TTC549 (cell line): Measurements from ENCODE around the gene ECSIT.
"Not testable (repeated sequence)": the region's sequence is repeated elsewhere in the genome, so short reads cannot be mapped to it uniquely, and the experiment has no call there.

Source experiments
- FAIRE-seq: peaks from 2 replicates; lab custom pipeline; 2012; peaks lifted over from hg19 to GRCh38; lab: Jason Lieb, UNC

ECSIT gene, protein sequence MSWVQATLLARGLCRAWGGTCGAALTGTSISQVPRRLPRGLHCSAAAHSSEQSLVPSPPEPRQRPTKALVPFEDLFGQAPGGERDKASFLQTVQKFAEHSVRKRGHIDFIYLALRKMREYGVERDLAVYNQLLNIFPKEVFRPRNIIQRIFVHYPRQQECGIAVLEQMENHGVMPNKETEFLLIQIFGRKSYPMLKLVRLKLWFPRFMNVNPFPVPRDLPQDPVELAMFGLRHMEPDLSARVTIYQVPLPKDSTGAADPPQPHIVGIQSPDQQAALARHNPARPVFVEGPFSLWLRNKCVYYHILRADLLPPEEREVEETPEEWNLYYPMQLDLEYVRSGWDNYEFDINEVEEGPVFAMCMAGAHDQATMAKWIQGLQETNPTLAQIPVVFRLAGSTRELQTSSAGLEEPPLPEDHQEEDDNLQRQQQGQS

DNA sequence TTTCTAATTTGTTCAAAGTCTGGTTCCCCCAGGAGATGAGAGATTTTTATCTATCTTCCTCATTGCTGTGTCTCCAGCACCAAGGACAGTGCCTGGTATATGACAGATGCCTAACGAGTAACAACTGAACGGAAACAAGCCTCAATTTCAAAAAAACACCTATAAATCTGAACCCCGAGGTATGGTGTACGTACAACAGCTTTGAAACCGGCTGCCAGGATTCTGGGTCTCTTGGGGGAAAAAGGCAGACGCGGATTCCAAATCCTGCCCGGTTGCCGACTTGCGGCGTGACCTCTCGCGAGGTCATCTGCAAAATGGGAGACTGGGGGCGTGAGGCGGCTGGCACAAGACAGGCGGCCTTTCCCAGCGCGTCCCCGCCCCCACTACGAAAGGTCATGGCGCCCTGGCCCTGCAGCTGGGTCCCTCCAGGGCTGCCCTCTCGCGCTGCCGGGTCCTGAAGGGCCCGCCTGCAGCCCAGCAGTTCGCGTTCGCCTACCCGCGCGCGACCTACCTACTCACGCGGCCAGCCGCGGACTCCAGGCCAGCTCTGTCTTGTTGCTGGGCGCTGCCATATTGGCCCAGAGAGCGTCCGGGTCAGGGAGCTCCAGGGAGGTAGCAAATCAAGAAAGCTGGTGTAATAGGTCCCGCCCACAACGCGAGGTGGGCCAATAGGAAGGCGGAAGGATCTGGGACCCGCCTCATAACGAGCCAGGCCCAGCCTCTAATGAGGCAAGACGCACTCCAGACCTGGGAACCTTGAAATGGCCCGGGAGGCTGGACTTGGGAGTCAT is at the start of gene ECSIT:
ECSIT (minus strand) TSS at position 584 of the 791 bp plus-strand sequence. CDS start 9,964 bp downstream, outside the sequence.
- FAIRE-seq, result peak; percentile 93

DNA sequence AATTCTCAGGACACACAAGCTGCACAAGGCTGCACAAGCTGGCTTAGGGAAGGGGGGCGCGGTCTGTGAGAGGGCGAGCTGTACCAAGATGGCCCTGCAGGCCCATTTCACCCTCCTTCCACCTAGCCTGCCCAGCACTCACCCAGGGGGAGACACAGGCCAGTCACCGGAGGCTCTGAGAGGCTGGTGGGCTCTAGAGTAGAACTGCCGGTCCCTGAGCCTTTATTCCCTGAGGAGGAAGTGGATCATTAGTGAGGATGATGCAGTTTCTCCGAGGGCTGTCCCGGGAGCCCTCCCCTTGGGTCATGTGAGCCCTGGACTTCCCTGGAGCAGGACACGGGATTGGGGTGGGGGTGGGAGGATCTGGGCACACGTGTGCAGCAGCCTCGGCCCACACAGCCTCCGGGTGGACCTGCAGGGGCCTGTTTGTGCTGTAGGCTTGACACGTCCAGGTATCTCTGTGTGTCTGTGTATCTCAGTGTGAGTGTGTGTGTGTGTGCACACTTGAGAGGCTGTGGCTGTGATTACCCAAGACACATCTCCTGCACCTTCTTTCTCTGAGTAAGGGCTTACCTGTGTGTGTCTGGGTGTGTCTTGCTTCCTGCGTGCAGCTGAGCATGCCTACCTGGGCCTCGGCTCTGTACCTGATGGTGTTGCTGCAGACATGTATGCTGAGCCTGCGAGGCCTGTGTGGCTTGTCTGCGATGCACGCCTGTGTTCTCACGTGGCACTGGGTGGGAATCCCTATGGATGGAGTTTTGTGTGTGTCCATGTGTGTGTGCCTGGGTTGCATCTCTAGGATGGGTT is 48.7 kb upstream of the ECSIT start, which contains the start of gene ACP5:
ACP5 (minus strand) TSS at position 195 of the 807 bp plus-strand sequence. CDS start 328 bp downstream, outside the sequence.
- FAIRE-seq, result no peak

DNA sequence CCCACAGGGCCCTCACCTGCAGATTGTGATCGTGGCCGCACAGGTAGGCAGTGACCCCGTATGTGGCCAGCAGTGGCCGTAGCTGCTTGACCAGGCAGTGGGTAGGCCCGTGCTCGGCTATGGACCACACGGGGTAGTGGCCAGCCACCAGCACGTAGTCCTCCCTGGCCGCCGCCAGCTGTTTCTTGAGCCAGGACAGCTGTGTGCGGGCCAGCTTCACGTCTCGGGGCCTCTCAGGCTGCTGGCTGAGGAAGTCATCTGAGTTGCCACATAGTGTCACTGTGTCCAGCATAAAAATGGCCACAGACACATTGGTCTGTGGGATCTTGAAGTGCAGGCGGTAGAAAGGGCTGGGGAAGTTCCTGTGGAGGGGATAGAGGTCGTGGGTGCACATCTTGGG is 47.3 kb upstream of the ECSIT start:
- FAIRE-seq, result no peak

DNA sequence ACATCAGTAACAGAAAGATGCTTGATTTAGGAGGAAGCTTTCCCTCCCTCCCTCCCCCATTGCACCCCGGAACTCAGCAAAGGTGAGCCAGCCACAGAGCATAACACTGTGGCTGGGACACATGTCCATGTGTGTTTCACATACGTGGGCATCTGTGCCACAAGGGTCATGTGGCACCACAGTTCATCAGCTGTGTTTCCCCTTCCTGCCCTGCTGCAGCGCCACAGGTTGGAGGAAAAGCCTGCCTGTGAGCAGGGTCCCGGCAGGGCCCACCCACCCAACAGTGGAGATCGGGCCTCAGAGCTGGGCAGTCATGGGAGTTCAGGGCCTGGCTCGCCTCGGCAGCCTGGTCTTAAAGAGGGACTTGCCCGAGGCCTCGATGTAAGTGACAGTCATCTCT is 45.8 kb upstream of the ECSIT start:
- FAIRE-seq, result no peak

DNA sequence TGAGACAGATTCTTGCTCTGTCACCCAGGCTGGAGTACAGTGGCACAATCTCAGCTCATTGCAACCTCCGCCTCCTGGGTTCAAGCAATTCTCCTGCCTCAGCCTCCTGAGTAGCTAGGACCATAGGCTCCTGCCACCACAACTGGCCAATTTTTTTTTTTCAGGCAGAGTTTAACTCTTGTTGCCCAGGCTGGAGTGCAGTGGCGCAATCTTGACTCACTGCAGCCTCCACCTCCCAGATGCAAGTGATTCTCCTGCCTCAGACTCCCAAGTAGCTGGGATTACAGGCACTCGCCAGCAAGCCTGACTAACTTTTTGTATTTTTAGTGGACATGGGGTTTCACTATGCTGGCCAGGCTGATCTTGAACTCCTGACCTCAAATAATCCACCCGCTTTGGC is 44.8 kb upstream of the ECSIT start:
- not testable (repeated sequence) for FAIRE-seq

DNA sequence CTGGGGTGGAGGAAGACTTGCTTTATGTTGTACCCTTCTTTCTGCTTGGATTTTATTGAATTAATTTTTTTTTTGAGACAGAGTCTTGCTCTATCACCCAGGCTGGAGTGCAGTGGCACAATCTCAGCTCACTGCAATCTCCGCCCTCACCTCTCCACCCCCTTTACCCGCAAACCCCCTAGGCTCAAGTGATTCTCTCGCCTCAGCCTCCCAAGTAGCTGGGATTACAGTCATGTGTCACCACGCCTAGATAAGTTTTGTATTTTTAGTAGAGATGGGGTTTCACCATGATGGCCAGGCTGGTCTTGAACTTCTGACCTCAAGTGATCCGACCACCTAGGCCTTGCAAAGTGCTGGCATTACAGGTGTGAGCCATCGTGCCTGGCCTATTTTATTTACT is 44.4 kb upstream of the ECSIT start:
- FAIRE-seq, result not testable (repeated sequence)

DNA sequence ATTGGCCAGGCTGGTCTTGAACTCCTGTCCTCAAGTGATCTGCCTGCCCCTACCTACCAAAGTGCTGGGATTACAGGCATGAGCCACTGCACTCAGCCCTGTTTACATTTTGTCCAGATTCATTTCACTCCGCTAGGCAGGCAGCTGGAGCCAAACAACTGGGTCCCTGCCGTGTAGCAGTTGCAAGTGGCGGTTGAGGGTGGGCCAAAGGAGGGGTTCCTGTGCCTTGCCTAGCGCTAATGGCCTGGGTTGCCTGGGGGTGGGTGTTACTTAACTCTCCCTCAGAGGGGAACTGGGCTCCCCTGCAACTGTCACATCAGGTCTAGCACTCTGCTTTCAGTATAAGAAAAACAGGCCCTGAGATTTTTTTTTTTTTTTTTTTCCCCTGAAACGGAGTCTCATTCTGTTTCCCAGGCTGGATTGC is 41.1 kb upstream of the ECSIT start:
- FAIRE-seq, result no peak

DNA sequence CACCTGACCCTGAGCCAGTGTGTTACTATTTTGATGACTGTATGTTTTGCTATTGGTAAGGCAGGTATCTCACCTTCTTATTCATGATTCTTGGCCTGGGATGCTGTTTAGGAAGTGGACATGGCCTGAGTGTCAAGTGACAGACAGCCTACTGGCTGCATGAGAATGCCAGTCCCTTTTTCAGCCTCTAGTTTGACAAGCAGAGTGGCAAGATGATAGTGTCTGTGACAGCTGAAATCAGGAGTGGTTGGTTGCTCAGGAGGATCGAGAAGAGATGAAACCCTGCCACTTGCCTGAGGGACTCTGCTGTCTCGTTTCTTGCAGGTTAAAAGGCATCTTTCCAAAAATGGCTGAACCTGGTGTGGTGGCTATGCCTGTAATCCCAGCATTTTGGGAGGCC is 37.2 kb upstream of the ECSIT start:
- FAIRE-seq, result no peak

DNA sequence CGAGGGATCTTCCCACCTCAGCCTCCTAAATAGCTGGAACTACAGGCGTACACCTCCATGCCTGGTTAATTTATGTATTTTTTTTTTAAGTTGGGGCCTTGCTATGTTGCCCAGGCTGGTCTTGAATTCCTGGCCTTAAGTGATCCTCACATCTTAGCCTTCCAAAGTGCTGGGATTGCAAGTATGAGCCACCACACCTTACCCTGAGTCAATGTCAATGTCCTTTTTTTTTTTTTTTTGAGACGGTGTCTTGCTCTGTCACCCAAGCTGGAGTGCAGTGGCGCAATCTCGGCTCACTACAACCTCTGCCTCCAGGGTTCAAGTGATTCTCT is 36.7 kb upstream of the ECSIT start:
- FAIRE-seq, result not testable (repeated sequence)

DNA sequence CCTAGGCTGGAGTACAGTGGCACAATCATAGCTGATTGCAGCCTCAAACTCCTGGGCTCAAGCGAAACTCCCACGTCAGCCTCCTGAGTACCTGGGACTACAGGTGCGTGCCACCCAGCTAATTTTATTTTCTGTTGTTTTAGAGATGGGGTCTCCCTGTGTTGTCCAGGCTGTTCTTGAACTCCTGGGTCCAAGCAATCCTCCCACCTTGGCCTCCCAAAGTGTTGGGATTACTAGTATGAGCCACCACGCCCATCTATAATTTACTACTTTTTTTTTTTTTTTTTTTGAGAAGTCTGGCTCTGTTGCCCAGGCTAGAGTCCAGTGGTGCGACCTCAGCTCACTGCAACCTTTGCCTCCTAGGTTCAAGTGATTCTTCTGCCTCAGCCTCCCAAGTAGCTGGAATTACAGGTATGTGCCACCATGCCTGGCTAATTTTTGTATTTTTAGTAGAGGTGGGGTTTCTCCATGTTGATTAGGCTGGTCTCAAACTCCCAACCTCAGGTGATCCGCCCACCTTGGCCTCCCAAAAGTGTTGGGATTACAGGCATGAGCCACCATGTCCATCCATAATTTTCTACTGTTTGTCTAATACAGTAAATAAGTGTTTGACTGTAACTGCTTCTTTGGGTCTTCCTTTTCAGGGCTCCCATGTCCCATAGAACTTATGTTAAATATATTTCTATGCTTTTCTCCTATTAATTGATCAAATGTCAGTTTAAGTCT is 35.3 kb upstream of the ECSIT start:
- FAIRE-seq, result not testable (repeated sequence)

DNA sequence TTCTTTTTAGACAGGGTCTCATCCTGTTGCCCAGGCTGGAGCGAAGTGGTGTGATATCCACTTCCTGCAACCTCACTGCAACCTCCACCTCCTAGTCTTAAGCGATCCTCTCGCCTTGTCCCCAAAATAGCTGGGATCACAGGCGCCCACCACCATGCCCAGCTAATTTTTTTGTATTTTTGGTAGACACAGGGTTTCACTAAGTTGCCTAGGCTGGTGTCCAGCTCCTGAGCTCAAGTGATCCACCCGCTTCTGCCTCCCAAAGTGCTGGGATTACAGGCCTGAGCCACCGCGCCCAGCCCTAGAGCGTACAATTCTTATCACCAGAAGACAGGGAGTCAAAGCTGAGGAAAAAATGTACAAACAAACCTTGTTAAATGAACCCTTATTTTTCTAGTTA is 34.6 kb upstream of the ECSIT start:
- FAIRE-seq, result no peak

DNA sequence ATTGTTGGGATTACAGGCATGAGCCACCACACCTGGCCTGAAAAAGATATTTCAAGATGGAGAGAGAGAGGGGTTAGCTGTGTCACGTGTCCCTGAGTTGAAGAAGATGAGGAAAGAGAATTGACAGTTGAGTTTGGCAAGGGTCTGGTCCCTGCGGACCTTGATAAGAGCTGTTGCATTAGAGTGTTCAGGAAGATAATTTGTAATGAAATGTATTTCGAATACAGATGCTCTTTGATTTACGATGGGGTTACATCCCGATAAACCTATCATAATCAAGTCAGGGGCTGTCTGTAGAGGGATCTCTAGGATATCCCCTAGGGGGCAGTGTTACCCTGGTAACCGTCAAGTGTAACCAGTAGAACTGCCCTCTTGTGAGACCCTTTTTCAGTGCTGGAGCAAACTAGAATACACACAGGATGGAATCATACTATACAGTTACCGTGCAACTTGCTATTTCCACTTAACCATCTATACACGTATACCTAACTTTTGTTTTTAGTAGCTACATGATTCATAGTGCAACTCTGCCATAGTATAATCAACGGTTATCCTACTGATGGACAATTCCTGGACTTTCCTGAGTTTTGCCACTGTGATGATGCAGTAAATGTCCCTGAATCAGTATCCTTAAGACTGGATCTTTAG is 31.6 kb upstream of the ECSIT start:
- no peak for FAIRE-seq

DNA sequence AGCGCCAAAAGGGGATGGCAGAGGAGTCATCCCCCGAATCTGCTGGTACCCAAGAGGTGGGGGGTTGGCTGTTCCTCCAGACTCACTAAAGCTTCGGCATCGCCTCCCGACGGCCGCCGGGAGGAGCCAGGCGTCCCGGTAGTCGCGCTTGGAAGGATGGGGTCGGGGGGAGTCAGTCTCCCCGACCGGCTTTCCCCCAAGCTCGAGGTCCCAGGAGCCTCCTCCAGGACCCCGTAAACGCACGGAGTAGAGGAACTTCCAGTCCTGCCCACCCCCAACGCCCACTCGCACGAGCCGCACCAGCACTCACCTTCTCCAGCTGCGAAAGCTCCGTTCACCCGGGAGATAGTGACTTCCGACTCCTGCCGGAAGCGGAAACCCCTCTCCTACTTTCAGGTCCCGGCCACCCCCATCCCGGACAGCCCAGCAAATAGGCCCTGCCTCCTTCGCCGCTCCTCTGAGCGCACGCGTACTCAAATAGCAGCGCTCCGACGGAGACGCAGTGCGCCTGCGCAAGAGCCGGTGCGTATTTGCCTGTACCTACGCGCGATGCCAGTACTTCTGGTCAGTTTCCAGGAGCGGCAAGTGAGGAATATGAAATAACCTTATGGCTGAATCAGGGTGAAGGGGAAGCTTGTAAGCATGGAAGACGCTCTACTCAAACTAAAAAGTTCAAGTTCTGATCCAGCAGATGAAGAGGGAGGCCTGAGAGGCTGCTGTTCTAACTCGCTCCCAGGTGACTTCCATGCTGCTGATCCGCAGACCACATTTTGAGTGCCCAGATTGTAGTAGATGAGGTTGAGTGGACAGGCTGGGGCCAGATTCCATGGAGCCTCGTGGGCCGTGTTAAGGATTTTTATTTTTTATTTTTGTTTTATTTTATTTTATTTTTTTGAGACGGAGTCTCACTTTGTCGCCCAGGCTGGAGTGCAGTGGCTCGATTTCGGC is 30.2 kb upstream of the ECSIT start, which contains the start of gene ELOF1:
ELOF1 (minus strand) TSS at position 350 of the 948 bp plus-strand sequence. CDS start 4,883 bp downstream, outside the sequence.
- peak; percentile 67 for FAIRE-seq

DNA sequence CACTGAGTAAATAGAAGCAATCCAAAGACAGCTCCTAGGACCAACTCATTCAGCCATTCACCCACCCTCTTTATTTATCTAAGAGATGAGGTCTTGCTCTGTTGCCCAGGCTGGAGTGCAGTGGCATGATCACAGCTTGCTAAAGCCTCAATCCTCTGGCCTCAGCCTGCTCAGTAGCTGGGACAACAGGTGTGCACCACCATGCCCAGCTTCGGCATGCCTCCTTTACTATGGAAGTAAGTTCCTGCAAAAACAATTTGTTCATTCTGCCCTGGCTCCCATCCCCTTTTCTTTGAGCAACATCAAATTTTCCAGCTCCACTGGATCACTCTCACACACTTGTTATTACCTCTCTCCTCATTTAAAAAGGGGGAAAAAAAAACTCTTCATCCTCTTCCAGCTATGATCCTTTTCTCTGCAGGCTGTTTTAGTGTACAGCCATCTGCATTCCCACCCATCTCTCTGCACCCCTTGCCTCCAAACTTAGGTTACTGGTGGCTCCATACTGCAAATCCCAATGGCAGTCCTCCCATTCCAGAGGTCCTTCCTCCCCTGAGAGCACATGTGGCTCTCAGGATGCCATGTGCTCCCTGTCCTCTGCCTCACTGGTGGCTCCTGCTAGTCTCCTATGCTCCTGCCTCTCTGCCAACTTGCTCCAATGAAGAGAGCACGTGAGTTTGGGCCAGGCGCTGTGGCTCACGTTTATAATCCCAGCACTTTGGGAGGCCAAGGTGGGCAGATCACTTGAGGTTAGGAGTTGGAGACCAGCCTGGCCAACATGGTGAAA is 27.9 kb upstream of the ECSIT start:
- no peak for FAIRE-seq

DNA sequence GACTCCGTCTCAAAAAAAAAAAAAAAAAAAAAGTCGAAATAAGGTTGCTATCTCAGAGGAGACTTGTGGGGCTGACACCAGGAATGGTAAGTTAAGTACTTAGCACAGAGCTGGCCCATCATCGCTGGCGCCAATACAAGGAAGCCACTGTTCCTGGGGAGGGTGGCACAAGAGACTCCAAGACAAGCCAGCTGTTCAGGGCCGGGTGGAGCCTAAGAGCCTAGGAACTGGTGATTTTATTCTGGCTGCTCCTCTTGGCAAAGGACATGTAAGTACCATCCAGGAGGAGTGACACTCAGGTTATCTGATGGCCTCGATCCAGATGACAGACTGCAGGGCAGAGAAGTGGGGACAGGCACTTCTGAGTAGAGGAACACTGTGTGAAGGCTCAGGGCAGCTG is 26.3 kb upstream of the ECSIT start:
- FAIRE-seq, result no peak

DNA sequence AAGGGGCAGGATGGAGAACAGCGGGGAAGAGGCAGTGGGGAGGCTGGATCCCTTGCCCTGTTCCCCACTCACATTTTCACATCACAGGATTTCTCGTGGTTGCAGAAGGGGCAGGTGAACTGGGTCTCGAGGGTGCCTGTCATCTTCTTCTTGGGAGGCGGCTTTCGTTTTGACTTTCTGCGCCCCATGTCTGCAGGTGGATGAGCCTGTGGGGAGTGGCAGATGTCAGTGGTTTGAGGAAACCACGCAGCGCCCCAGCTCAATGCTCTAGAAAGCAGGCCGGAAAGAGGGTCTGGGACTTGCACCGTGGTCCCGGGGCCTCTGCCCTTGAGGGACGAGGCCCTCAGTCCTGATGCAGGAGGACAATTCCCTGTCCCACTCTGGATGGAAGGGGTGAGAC is 25.2 kb upstream of the ECSIT start:
- FAIRE-seq, result no peak

DNA sequence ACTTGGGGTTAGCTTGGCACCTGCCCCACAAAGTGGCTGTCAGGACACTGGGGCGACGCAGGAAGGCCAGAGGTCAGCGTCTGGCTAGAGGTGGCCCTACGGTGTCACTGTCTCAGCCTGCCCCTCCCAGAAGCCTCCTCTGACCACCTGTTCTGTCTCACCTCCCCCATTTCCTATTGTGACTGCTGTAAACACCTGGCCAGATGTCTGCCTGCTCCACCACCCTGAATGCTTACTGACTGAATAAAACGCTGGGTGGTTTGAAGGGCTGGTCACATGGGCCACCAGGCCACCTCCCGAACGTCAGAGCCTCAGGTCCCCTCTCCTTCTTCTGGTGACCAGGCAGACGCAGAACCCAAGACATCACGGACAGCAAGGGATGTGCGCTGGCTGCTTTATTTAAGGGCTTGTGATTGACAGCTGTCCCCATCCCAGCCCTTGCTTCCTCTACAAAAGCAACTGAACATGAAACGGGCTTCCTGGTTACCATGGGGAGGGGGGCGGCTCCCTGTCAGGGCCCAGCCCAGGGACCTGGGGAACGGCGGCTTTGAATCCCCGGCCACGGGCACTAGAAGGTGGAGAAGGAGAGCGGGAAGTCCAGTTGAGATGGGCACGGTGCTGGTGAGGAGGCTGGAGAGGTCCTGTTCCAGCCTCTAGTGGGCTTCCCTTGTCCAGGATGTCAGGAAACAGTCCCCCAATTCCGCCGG is 23.9 kb upstream of the ECSIT start:
- no peak for FAIRE-seq

DNA sequence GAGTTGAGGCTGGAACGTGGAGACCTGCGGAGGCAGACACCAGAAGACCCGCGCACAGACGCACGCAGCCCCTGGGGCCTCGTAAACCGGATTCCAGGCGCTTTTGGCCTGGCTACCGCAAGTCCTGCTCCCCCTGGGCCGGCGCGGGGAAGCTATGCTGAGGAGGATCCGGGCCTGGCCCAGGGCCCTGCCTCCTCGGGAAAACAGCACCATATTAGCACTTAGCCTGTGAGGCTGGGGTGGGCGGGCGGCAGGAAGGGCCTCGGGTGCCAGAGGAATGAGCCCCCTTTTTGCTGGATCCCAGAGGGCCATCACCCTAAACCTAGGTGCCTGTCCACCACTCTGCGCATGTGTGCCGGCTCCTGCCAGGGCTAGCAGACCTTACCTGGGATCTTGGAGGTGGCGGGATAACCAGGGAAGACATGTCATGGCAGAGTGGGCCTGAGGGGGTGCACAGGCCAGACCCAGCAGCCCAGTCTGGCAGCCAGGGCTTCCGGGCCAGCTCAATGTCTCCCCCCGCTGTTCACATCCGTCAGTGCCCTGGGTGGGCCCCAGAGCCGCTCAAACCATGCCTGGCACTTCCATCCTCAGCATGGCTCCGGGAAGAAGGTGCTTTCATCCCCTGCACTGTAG is 22.8 kb upstream of the ECSIT start:
- no peak for FAIRE-seq
